Keratinocyte (primary cell): ENCODE data around the gene MUC13.

Experiments used
- CTCF ChIP-seq, 3 experiments: IDR thresholded peaks in 1 of 3; conservative IDR thresholded peaks in 1 of 3; optimal IDR thresholded peaks in 1 of 3; 2 replicates in 2 of 3; 3 replicates in 1 of 3; pipeline versions ENCODE3 to v1.5.1; 2011; ENCODE audit warnings: low read length in 3 of 3, mild to moderate bottlenecking in 3 of 3, moderate library complexity in 2 of 3, control low read depth in 1 of 3, inconsistent platforms in 1 of 3; ENCODE audit not compliant: insufficient read depth in 2 of 3; ENCODE audit errors: extremely low read depth in 1 of 3
- EZH2 ChIP-seq: IDR thresholded peaks from one replicate; pipeline ENCODE4 v1.6.1; 2012; ENCODE audit warnings: inconsistent platforms, mild to moderate bottlenecking, low read length, moderate library complexity

- TF ChIP-seq EZH2 (no peak), CTCF (optimal IDR thresholded peaks at IDR 0.05 in 1 of 3, IDR thresholded peaks at IDR 0.05 in 1 of 3, conservative IDR thresholded peaks at IDR 0.05 in 1 of 3; ENCODE audit: extremely low read depth in 1 of 3, insufficient read depth in 2 of 3, low read length in 3 of 3) (no peak)
Observed at GRCh38 chr3:124966521-124967445, 32.2 kb upstream of the MUC13 start.
